ENCODE data around the gene RANBP10.
"Not testable (repeated sequence)": the region's sequence is repeated elsewhere in the genome, so short reads cannot be mapped to it uniquely, and the experiment has no call there.

The RANBP10 gene

GRCh38 chr16:67713647-67714273, 92.6 kb downstream of the RANBP10 start:
- no peak for DNase-seq (ENCODE audit: low spot score)

- DNase-seq (ENCODE audit: low spot score): no peak
Measured at GRCh38 chr16:67710607-67711006, 95.8 kb downstream of the RANBP10 start.

DNA sequence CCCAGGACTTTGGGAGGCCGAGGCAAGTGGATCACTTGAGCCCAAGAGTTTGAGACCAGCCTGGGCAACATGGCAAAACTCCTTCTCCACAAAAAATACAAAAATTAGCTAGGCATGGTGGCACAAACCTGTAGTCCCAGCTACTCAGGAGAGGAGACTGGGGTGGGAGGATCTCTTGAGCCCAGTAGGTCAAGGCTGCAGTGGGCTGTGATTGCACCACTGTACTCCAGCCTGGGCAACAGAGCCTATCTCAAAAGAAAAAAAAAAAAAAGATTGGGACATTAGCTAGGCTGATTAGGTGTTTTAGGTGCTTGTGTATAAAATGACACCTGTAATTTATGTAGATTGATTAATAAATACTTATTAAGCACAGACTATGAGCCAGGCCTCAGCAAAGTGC, 97.3 kb downstream of the RANBP10 start:
- no peak for DNase-seq (ENCODE audit: low spot score)

DNA sequence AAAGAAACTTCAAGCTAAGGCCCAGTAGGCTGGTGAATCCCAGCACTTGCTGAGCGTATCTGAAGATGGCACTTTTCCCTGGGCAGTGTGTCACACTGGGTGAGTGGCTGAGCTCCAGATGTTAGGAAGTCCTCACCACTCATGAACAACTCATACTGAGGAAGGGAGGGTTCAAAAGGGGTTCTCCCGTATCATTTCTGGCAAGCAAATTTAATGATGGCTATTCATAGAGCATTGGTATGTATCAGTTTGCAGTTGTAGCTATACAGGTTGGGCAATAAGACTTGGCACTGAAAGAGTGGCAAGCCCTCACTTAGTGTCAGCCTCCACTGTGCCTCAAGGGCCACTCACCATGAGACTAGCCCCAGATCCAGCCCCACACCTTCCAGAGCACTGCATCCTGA, 98.0 kb downstream of the RANBP10 start:
- no peak for DNase-seq (ENCODE audit: low spot score)

- DNase-seq (ENCODE audit: low spot score): no peak
Measured at GRCh38 chr16:67707790-67708189, 98.6 kb downstream of the RANBP10 start.

DNA sequence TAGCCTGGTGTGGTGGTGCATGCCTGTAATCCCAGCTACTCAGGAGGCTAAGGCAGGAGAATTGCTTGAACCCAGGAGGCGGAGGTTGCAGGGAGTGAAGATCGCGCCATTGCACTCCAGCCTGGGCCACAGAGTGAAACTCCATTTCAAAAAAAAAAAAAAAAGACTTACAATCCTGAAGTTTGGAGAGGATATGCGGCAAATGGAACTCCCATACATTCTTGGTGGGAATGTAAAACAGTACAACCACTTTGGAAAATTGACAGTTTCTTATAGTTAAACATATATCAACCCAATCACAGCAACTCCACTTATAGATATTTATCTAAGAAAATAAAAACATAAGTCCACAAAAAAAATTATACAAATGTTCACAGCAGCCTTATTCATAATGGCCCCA, 99.2 kb downstream of the RANBP10 start:
- DNase-seq (ENCODE audit: low spot score): no peak

GRCh38 chr16:67704110-67704509, 102.2 kb downstream of the RANBP10 start:
- DNase-seq (ENCODE audit: low spot score): no peak

GRCh38 chr16:67703626-67704025, 102.7 kb downstream of the RANBP10 start:
- DNase-seq (ENCODE audit: low spot score): peak; percentile 13

DNA sequence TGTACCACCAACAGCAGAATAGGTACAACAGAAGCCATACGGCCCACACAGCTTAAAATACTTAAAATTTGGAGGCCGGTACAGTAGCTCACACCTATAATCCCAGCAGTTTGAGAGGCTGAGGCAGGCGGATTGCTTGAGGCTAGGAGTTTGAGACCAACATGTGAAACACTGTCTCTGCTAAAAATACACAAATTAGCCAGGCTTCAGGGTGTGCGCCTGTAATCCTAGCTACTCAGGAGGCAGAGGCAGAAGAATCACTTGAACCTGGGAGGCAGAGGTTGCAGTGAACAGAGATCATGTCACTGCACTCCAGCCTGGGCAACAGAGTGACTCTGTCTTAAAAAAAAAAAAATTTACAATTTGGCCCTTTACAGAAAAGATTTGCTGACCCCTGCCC, 104.2 kb downstream of the RANBP10 start:
- no peak for DNase-seq (ENCODE audit: low spot score)

GRCh38 chr16:67701420-67701819, 104.9 kb downstream of the RANBP10 start:
- DNase-seq (ENCODE audit: low spot score): no peak

GRCh38 chr16:67699265-67699664, 107.1 kb downstream of the RANBP10 start:
- DNase-seq (ENCODE audit: low spot score): no peak

- DNase-seq (ENCODE audit: low spot score): no peak
Measured at GRCh38 chr16:67697422-67698185, 108.8 kb downstream of the RANBP10 start.

- DNase-seq (ENCODE audit: low spot score): no peak
Measured at GRCh38 chr16:67694611-67695010, 111.7 kb downstream of the RANBP10 start.

DNA sequence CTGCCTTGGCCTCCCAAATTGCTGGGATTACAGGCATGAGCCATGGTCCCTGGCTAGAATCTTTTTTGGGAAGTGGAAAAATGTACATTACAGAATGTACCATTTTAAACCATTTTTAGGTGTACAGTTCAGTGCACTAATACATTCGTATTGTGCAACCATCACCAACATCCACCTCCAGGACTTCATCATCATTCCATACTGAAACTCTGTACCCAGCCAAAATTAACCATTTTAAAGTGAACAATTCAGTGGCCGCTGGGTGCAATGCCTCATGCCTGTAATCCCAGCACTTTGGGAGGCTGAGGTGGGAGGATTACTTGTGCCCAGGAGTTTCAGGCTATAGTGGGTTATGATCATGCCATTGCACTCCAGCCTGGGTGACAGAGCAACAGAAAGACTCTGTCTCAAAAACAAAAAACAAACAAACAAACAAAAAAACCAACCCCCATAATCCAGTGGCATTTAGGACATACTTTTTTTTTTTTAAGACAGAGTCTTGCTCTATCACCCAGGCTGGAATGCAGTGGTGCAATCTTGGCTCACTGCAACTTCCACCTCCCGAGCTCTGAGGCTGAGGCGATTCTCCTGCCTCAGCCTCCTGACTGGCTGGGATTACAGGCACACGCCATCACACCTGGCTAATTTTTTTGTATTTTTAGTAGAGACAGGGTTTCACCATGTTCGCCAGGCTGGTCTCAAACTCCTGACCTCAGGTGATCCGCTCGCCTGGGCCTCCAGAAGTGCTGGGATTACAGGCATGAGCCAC, 112.7 kb downstream of the RANBP10 start:
- DNase-seq (ENCODE audit: low spot score): not testable (repeated sequence)

GRCh38 chr16:67685388-67686112, 120.8 kb downstream of the RANBP10 start:
- DNase-seq (ENCODE audit: low spot score): no peak

GRCh38 chr16:67683767-67684166, 122.6 kb downstream of the RANBP10 start:
- no peak for DNase-seq (ENCODE audit: low spot score)

DNA sequence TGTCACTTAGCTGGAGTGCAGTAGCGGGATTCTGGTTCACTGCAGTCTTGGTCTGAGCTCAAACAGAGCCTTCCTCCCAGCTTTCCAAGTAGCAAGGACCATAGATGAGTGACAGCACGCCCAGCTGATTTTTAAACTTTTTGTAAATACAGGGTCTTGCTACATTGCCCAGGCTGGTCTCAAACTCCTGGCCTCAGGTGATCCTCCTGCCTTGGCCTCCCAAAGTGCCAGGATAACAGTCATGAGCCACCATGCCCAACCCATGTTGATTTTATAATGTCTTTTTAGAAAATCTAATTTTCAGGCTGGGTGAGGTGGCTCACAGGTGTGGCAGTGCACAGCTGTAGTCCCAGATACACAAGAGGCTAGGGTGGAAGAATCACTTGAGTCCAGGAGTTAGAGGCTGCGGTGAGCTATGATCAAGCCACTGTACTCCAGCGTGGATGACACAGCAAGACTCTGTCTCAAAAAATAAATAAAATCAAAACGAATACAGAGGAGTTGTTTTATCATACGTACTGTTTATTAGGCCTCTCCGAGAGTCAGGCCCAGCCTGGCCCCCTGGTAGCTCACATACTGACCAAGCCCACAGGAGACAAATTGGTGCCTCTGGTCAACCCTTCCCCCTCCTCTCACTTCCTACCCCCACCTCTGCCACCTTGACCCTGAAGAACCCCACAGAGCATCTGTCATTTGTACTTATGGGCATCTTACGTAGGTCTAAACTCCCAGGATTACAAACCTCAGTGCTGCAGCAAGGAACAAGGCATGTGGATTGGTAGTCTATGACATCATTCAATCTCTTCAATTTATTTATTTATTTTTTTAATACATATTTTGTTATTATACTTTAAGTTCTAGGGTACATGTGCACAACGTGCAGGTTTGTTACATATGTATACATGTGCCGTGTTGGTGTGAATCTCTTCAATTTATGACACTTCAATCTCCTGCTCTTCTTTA, 126.1 kb downstream of the RANBP10 start:
- no peak for DNase-seq (ENCODE audit: low spot score)

DNA sequence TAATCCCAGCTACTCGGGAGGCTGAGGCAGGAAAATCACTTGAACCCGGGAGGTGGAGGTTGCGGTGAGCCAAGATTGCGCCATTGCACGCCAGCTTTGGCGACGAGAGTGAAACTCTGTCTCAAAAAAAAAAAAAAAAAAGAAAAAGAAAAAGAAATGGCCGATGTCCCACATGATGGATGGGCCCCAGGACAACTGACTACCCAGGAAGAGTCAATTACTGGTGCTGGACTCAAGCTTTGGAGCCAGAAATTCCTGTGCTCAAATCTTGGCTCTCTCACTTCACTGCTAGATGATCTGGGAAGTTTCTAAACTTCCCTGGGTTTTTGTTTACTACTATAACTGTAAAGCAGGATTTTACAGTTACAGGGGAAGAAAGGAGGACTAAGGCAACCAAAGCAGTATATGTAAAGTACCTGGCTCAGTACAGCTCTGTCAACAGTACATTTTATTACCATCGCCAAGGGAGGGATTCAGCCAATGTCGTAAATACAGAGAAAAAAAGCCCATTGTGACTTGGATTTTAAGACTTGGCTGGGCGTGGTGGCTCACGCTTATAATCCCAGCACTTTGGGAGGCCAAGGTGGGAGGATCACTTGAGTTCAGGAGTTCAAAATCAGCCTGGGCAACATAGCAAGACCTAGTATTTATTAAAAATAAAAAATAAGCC, 127.9 kb downstream of the RANBP10 start:
- no peak for DNase-seq (ENCODE audit: low spot score)

GRCh38 chr16:67677712-67678111, 128.6 kb downstream of the RANBP10 start:
- DNase-seq (ENCODE audit: low spot score): no peak

- DNase-seq (ENCODE audit: low spot score): no peak
Measured at GRCh38 chr16:67676939-67677338, 129.4 kb downstream of the RANBP10 start.

GRCh38 chr16:67676516-67676915, 129.8 kb downstream of the RANBP10 start:
- DNase-seq (ENCODE audit: low spot score): no peak
